SK-N-MC (cell line): ENCODE data around the gene SGPL1.

Experiments
- DNase-seq: peaks from one replicate; pipeline ENCODE4 v3.0.0-alpha.2; 2011; ENCODE audit warnings: low read depth, low spot score
- H3K27ac ChIP-seq: fragments of 200-600 bp; sonication (generic); 2 replicates; pipeline ENCODE4 v1.5.1; 2016; ENCODE audit warnings: mixed run types
- H3K36me3 ChIP-seq: fragments of 200-600 bp; sonication (generic); 2 replicates; pipeline ENCODE4 v1.6.1; 2017; ENCODE audit warnings: antibody characterized with exemption, low read length, mixed read lengths; ENCODE audit not compliant: insufficient read depth
- H3K4me3 ChIP-seq: fragments of 200-600 bp; sonication (generic); 2 replicates; pipeline ENCODE4 v1.5.1; 2016
- H3K9ac ChIP-seq: fragments of 200-600 bp; sonication (generic); 2 replicates; pipeline ENCODE4 v1.8.0; 2017; ENCODE audit warnings: mixed run types, mixed read lengths; ENCODE audit not compliant: insufficient read length
- H3K9me3 ChIP-seq: fragments of 200-600 bp; sonication (generic); 2 replicates; pipeline ENCODE4 v1.6.1; 2017; ENCODE audit warnings: low read depth, mild to moderate bottlenecking, antibody characterized with exemption, low read length, moderate library complexity, mixed read lengths
- EZH2 ChIP-seq: fragments of 200-600 bp; sonication (generic); IDR thresholded peaks from one replicate; pipeline ENCODE4 v1.6.1; 2017; ENCODE audit warnings: antibody characterized with exemption
- FOXP2 ChIP-seq: optimal IDR thresholded peaks from 2 replicates; pipeline ENCODE3; 2011; ENCODE audit warnings: mild to moderate bottlenecking, moderate library complexity; ENCODE audit not compliant: insufficient read depth; ENCODE audit errors: extremely low read length, control extremely low read depth
- POLR2AphosphoS5 ChIP-seq: IDR thresholded peaks from 2 replicates; pipeline ENCODE4 v1.6.1; 2012; ENCODE audit warnings: mild to moderate bottlenecking, low read depth, low read length, borderline replicate concordance

SGPL1 gene

DNA sequence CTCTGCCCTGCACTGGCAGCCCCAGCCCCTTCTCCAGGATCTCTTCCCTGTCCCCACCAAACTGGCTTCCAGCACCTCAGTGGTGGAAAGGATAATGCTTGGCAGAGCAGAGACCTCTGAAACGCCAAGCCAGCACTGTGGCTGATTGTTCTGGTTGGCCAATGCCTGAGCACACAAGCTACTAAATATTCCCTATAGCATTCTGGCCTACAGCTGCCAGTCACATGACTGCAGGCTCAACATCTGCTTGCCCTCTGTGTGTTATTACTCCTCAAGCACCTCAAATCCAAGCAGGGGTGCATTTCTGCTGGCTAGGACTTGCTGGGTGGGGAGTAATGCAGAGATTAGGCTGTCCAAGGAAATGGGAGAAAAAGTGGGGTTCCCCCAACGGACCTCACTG, 36.7 kb upstream of the SGPL1 start:
- TF ChIP-seq EZH2 (no peak), FOXP2 (no peak), POLR2AphosphoS5 (no peak)
- no peaks in the 10 kb centered on the region for H3K9me3 ChIP-seq
- no peak overlapping the region for H3K9ac ChIP-seq
- H3K4me3 ChIP-seq = no peak overlapping the region
- H3K36me3 ChIP-seq = no peaks in the 10 kb centered on the region
- DNase-seq = no peak
- H3K27ac ChIP-seq = no peak overlapping the region

DNA sequence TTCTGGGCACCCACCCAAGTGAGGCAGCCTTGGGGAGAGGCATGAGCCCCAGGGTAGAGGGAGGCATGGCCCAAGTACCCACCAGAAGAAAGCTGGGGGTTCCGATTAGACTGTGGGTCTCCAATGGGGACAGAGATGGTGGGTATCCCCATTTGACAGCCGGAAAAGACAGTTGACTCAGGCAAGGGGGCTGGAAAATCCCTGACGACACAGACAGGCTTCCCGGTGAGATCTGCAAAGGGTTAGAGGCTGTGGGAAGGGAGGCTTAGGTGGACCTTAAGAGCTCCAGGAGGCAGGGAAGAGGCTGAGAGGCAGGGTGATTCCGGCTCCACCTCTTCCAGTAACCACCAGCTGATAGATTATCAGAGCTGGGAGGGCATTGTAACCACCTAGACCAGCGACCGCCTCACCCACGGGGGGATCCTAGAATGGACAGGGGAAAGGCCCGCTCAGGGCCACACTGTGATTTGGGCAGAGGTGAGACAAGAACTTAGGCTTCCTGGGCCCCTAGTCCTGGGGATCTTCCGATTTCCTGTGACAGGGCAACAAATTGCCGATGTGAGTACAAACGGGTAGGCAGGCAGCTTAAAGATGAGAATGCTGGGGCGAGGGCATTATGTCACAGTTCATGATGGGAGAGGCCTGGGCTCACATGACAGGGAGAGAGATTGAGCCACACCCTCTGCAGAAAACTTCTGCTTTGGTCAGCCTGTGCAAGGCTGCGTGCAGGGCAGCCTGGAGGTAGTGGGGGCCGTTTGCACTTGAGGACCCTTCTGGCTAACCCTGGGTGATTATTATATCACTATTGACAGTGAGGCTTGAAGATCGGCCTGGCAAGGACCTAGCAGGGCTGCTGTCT, 36.0 kb upstream of the SGPL1 start:
- no peak overlapping the region for H3K27ac ChIP-seq
- no peak for DNase-seq
- H3K9me3 ChIP-seq = no peaks in the 10 kb centered on the region
- H3K4me3 ChIP-seq = no peak overlapping the region
- no peaks in the 10 kb centered on the region for H3K36me3 ChIP-seq
- TF ChIP-seq POLR2AphosphoS5 (no peak), FOXP2 (no peak), EZH2 (no peak)
- no peak overlapping the region for H3K9ac ChIP-seq

DNA sequence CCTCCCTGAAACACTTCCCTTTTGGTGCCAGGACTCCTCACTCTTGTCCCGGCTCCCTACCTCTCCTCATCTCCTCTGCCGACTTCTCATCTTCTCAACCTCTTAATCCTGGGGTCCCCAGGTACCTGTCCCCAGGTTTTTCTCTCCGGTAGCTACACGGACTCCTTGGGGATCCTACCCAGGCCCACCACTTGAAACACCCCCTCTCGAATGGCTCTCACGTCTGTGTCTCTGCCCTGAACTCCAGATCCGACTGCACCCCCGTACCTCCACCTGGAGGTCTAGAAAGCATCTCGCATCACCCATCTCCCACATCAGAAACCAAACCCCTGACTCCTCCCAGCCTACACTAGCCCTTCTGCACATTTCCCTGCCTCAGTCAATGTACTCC, 35.4 kb upstream of the SGPL1 start:
- DNase-seq = no peak
- no peak overlapping the region for H3K4me3 ChIP-seq
- TF ChIP-seq EZH2 (no peak), POLR2AphosphoS5 (no peak), FOXP2 (no peak)
- H3K9ac ChIP-seq = no peak overlapping the region
- H3K36me3 ChIP-seq = no peaks in the 10 kb centered on the region
- H3K9me3 ChIP-seq = no peaks in the 10 kb centered on the region
- no peak overlapping the region for H3K27ac ChIP-seq

DNA sequence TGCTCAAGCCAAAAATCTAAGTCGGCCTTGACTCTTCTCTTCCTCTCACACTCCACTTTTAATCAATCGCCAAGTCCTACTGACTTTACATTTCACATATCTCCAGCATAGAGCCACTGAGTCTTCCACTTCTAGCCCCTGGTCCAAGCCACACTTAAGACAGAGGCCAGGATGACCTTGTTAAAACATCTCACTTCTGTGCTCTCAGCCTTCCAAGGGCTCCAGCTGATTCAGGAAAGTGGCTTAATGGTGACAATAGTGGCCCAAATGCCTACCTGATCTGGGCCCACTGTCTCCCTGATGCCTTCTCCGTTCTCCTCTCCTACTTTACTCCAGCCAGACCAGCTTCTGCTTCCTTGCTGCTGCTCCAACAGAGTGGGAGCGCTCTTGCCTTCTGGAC, 35.0 kb upstream of the SGPL1 start:
- no peaks in the 10 kb centered on the region for H3K36me3 ChIP-seq
- TF ChIP-seq FOXP2 = no peak
- no peak for TF ChIP-seq EZH2
- no peak for TF ChIP-seq POLR2AphosphoS5
- H3K9me3 ChIP-seq = no peaks in the 10 kb centered on the region
- no peak overlapping the region for H3K27ac ChIP-seq
- no peak overlapping the region for H3K9ac ChIP-seq
- no peak for DNase-seq
- no peak overlapping the region for H3K4me3 ChIP-seq

DNA sequence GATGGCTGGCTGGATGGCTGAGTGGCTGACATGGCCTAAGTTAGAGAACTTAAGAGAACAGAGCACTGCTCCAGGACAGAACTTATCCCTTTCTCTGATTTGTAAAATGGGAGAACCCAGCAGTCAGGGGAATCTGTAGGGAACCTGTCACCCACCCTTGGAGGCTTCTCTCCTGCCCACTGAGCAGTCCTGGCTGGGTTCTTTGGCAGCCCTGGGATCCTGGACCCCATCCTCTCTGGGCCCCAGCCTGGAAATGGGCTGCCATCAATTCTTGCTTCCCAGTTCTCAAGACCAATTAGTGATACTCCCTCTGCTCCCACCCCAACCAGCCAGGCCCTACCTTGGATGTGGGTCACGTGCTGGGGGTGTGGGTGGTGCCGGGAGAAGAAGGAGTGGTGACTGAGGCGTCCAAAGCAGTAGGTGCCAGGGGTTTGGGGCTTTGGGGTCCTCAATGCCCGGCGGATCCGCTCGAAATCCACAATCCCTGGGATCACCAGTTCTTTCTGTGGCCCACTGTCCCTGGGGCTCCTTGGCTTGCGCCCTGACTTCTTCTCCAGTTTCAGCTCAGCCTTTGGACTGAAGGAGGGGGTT, 34.2 kb upstream of the SGPL1 start:
- H3K27ac ChIP-seq = no peak overlapping the region
- H3K9me3 ChIP-seq = no peaks in the 10 kb centered on the region
- no peak overlapping the region for H3K9ac ChIP-seq
- DNase-seq = no peak
- no peak overlapping the region for H3K4me3 ChIP-seq
- TF ChIP-seq EZH2 = no peak
- TF ChIP-seq FOXP2 = no peak
- no peak for TF ChIP-seq POLR2AphosphoS5
- H3K36me3 ChIP-seq = no peaks in the 10 kb centered on the region

DNA sequence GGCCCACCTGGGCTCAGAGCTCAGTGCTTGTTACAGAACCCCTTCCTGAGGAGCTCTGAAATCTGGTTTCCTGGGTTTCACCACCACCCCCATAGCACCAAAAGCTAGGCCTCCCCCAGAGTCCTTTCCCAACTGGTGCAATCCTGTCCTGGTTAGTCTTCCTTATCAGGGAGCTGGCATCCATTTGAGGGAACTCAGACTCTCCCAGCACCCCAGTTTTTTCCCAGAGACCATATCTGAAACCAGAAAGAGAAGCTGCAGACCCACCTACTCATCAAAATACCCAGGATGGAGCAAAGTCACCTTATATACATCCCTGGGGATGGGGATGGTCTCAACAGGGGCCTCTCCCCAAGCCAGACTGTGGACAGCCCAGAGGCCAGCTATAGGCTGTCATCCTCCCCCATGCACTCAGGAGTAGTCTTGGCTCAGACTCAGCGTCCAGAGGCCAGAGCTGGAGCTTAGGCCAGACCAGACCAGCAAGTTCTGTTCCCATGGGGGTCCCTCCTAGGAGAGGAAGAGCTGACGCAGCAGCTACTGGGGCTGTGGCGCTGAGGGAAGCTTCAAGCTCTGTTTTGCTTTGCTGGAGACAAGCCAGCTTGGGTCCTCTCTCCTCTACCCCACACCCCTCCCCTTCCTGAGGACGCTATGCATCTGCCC, 33.5 kb upstream of the SGPL1 start:
- no peak for DNase-seq
- Histone ChIP-seq H3K27ac (no peak overlapping the region), H3K36me3 (no peaks in the 10 kb centered on the region), H3K9ac (no peak overlapping the region), H3K9me3 (no peaks in the 10 kb centered on the region), H3K4me3 (no peak overlapping the region)
- TF ChIP-seq POLR2AphosphoS5 (no peak), EZH2 (no peak), FOXP2 (no peak)

DNA sequence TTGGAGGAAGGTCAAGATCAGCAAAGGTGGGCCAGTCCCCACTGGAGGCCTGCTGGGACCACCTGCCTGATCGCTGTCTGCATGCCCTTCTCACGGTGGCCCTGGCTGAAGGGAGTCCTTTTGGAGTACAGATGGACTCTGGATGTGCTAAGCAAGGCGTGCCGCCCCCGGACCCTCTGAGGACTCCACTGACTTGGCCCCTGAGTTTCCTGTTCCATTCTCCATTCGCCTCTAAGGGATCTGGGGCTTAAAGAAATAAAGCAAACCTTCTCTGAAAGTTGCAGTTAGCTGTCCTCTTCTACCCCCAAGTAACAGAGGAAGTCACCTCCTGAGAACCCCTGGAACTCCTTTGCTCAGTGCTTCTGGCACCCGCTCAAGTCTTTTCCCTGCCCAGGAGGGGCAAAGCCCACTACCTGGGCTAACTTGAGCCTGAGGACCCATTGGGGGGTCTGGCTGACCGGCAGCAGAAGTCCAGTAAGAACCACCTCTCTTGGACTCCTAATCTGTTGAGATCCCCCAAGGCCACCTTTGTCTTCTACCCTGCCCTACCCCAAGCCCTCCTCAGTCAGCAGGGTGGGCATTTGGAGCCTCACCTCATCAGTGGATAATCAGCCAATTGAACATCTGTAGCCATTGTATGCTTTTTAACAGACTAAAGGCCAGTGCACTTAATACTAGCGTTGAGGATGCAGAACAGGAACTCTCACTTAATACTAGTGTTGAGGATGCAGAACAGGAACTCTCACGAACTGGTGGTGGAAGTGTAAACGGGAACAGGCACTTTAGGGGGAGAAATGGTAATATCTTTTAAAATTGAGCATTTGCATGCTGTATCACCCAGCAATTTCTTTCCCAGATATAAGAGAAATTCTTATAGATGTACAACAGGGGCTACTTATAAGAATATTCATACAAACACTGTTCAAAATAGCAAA, 32.7 kb upstream of the SGPL1 start:
- DNase-seq = no peak

DNA sequence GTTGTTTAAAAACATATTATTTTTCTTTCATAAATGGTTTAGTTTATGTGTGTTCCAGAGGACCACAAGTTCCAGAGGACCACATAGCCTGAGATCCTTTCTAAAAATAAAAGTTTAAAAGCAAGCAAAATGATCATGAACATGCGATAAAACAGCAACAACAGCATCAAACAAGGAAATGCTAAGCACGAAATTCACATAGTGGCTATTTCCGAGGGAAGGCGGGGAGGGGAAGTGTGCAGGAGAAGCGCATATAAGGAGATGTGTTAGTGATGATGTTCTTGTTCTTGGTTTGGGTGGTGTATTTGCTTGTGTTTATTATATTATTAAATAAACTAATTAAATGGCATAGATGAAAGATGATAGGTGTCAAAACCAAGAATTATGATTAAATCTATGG, 31.7 kb upstream of the SGPL1 start:
- H3K27ac ChIP-seq = no peak overlapping the region
- H3K4me3 ChIP-seq = no peak overlapping the region
- no peak for DNase-seq
- no peak for TF ChIP-seq FOXP2
- TF ChIP-seq POLR2AphosphoS5 = no peak
- TF ChIP-seq EZH2 = no peak
- no peaks in the 10 kb centered on the region for H3K36me3 ChIP-seq
- no peak overlapping the region for H3K9ac ChIP-seq
- H3K9me3 ChIP-seq = no peaks in the 10 kb centered on the region

More for the DNA sequence above, 32.7 kb upstream of the SGPL1 start:
- Histone ChIP-seq H3K9me3 (no peaks in the 10 kb centered on the region), H3K4me3 (no peak overlapping the region), H3K36me3 (no peaks in the 10 kb centered on the region), H3K27ac (no peak overlapping the region), H3K9ac (no peak overlapping the region)
- no peak for TF ChIP-seq POLR2AphosphoS5
- TF ChIP-seq FOXP2 = no peak
- TF ChIP-seq EZH2 = no peak
